ENCODE measurements around the gene ZFAND5. TPM values are rescaled to one million over a fixed set of nuclear protein-coding genes. Genes with fewer than 3 reads are reported as not detected.

The ZFAND5 gene
- total and polyA plus RNA-seq, 2 of the 13 experiments (the other 11 are each of a cell fraction or from before 2014, with no cell fraction given): 53.4 to 60.2 TPM

- H3K27ac ChIP-seq (ENCODE audit: extremely low read length, insufficient read depth, low read length): no peak overlapping the region
Observed at GRCh38 chr9:72410214-72410613, 45.2 kb upstream of the ZFAND5 start.

More at GRCh38 chr9:72410214-72410613, 45.2 kb upstream of the ZFAND5 start:
- Histone ChIP-seq H3K9me3 (ENCODE audit: low read length) (no peaks in the 10 kb centered on the region), H2AFZ (ENCODE audit: low read length) (no peak overlapping the region), H3K4me1 (ENCODE audit: insufficient read depth, low read length) (no peaks in the 10 kb centered on the region), H3K4me2 (ENCODE audit: low read depth, low read length) (no peak overlapping the region), H4K20me1 (ENCODE audit: insufficient read depth, low read length) (no peaks in the 10 kb centered on the region), H3K79me2 (ENCODE audit: insufficient read depth, low read length) (no peaks in the 10 kb centered on the region), H3K4me3 (replicated peaks in 1 of 3; ENCODE audit: insufficient read depth in 1 of 3, low read depth in 2 of 3, low read length in 3 of 3) (no peak overlapping the region), H3K27me3 (ENCODE audit: control insufficient read depth in 1 of 2, insufficient read depth in 2 of 2, low read length in 2 of 2) (no peaks in the 10 kb centered on the region), H3K36me3 (replicated peaks in 1 of 2; ENCODE audit: control insufficient read depth in 1 of 2, insufficient read depth in 2 of 2, low read length in 2 of 2) (no peaks in the 10 kb centered on the region), H3K9ac (ENCODE audit: insufficient read depth, low read depth, low read length) (no peak overlapping the region)
- ATAC-seq (no peak), FAIRE-seq (no peak), DNase-seq (ENCODE audit: low spot score) (no peak)
- CTCF ChIA-PET (ENCODE audit: low intra/inter-chr PET ratio, low total read pairs): no interaction called here
- no TSS peak for BruUV-seq (replicated peaks)
- intact Hi-C loops (cut with micrococcal nuclease; ENCODE audit: unreplicated experiment) (no loop called here), in situ Hi-C loops (cut with HindIII; ENCODE audit: extremely low pct_ligation_motif_present, low pct_unique_long_range_greater_than_20kb) (no loop called here)
- 97% methylated on average over 1 of the region's 1 CpG for WGBS (ENCODE audit: low lambda C conversion rate)
- POLR2A ChIA-PET: no interaction called here
- no peak for TF ChIP-seq SP140L (CRISPR knock-in tag; IDR thresholded peaks at IDR 0.05; ENCODE audit: borderline replicate concordance)
- no peak for TF ChIP-seq ZIK1 (CRISPR knock-in tag; IDR thresholded peaks at IDR 0.05; ENCODE audit: borderline replicate concordance, low read depth)
- TF ChIP-seq ZNF879 (CRISPR knock-in tag; IDR thresholded peaks at IDR 0.05): no peak
- no peak for TF ChIP-seq TIGD3 (CRISPR knock-in tag; IDR thresholded peaks at IDR 0.05; ENCODE audit: borderline replicate concordance)
- TF ChIP-seq ZNF773 (CRISPR knock-in tag; IDR thresholded peaks at IDR 0.05; ENCODE audit: borderline replicate concordance): no peak
- TF ChIP-seq PBX2 (CRISPR knock-in tag; IDR thresholded peaks at IDR 0.05): no peak
- TF ChIP-seq ONECUT2 (CRISPR knock-in tag; IDR thresholded peaks at IDR 0.05): no peak
- TF ChIP-seq CAMTA2 (CRISPR knock-in tag; IDR thresholded peaks at IDR 0.05; ENCODE audit: borderline replicate concordance): no peak
- no peak for TF ChIP-seq ATF6 (CRISPR knock-in tag; conservative IDR thresholded peaks at IDR 0.05)

Measured in HepG2 (cell line).